Peyer's patch (tissue), 4 donors: Measurements from ENCODE around the gene ARFGAP3.

Experiments used
- POLR2A ChIP-seq, 2 donors: fragments of 450-650 bp; IDR thresholded peaks; one replicate each; pipeline ENCODE4 v1.5.1; 2017; ENCODE audit warnings: antibody characterized with exemption in 2 of 2, mild to moderate bottlenecking in 2 of 2, moderate library complexity in 2 of 2
- TF ChIP-seq, protein P1 (sequence below), 6 experiments: fragments of 450-650 bp in 4 of 6; fragments of 200-600 bp in 2 of 6; sonication (generic) in 1 of 6; IDR thresholded peaks; one replicate each; pipeline ENCODE4 v1.5.1; 2017 to 2019; ENCODE audit warnings: antibody characterized with exemption in 6 of 6, mild to moderate bottlenecking in 3 of 6, moderate library complexity in 1 of 6

DNA sequence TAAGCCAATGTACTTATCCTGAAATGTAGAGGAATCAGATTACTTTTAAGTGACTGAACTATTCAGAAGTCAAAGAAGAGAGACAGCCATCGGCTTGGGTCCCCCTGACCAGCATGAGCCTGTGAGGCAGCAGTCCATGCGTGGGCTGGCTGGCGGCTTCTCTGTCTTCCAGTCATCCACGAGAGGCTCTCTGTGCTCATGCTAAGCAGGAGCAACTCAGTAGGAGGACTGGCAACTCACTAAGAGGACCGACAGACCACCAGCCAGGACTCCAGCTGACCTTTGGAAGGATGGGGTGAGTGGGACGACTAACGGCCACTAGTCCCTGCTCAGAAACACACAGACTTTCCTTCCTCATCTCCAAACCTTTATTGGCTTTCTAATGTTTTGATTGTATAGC lies 43.6 kb downstream of the ARFGAP3 start:
- TF ChIP-seq, protein P1, sequence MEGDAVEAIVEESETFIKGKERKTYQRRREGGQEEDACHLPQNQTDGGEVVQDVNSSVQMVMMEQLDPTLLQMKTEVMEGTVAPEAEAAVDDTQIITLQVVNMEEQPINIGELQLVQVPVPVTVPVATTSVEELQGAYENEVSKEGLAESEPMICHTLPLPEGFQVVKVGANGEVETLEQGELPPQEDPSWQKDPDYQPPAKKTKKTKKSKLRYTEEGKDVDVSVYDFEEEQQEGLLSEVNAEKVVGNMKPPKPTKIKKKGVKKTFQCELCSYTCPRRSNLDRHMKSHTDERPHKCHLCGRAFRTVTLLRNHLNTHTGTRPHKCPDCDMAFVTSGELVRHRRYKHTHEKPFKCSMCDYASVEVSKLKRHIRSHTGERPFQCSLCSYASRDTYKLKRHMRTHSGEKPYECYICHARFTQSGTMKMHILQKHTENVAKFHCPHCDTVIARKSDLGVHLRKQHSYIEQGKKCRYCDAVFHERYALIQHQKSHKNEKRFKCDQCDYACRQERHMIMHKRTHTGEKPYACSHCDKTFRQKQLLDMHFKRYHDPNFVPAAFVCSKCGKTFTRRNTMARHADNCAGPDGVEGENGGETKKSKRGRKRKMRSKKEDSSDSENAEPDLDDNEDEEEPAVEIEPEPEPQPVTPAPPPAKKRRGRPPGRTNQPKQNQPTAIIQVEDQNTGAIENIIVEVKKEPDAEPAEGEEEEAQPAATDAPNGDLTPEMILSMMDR (IDR thresholded peaks at IDR 0.05), result no peak
- no peak for TF ChIP-seq POLR2A (IDR thresholded peaks at IDR 0.05)
